ENCODE data around the gene PCDHA10. TPM values are rescaled to one million over a fixed set of nuclear protein-coding genes. Genes with fewer than 3 reads are reported as not detected.
A peak's percentile ranks its signal among the peaks of the same experiment; 100 is the strongest.

Gene PCDHA10
- total RNA-seq, 1 donor from 2014 or later: 11.7 TPM

GRCh38 chr5:140881889-140882590 is 26.3 kb downstream of the PCDHA10 start, which contains the start of gene PCDHA13:
Gene PCDHA13 (plus strand): TSS chr5:140882124. CDS start chr5:140882269, 145 bp downstream.
- Mint-ChIP-seq H3K27me3 (ENCODE audit: insufficient read depth, low read depth) (no peaks in the 10 kb centered on the region), H3K9me3 (peaks cover 38% of the 10 kb centered on the region), H3K36me3 (peaks cover 38% of the 10 kb centered on the region), H3K4me3 (no peak within 1 kb of the TSS), H3K4me1 (no peaks in the 10 kb centered on the region), H3K27ac (no peak within 1 kb of the TSS)
- Histone ChIP-seq H4K20me1 (ENCODE audit: low read depth) (no peaks in the 10 kb centered on the region), H3K79me2 (ENCODE audit: low read depth) (no peaks in the 10 kb centered on the region), H3K4me1 (no peaks in the 10 kb centered on the region), H3F3A (ENCODE audit: low read depth) (no peaks in the 10 kb centered on the region), H2AFZ (replicated peaks) (no peak within 1 kb of the TSS), H3K4me3 (peak within 1 kb of the TSS; percentile 44), H3K9me3 (ENCODE audit: low read depth) (no peaks in the 10 kb centered on the region), H3K36me3 (no peaks in the 10 kb centered on the region), H3K27ac (no peak within 1 kb of the TSS), H3K27me3 (no peaks in the 10 kb centered on the region), H3K9ac (no peak within 1 kb of the TSS), H3K4me2 (peak within 1 kb of the TSS; percentile 75)
- TF ChIP-seq, protein P1, sequence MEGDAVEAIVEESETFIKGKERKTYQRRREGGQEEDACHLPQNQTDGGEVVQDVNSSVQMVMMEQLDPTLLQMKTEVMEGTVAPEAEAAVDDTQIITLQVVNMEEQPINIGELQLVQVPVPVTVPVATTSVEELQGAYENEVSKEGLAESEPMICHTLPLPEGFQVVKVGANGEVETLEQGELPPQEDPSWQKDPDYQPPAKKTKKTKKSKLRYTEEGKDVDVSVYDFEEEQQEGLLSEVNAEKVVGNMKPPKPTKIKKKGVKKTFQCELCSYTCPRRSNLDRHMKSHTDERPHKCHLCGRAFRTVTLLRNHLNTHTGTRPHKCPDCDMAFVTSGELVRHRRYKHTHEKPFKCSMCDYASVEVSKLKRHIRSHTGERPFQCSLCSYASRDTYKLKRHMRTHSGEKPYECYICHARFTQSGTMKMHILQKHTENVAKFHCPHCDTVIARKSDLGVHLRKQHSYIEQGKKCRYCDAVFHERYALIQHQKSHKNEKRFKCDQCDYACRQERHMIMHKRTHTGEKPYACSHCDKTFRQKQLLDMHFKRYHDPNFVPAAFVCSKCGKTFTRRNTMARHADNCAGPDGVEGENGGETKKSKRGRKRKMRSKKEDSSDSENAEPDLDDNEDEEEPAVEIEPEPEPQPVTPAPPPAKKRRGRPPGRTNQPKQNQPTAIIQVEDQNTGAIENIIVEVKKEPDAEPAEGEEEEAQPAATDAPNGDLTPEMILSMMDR (IDR thresholded peaks at IDR 0.05): peak; percentile 54
- no peak for TF ChIP-seq EZH2 (IDR thresholded peaks at IDR 0.05)
- DNase-seq (ENCODE audit: low spot score): peak; percentile 57

GRCh38 chr5:140882591-140882899 is 26.8 kb downstream of the PCDHA10 start:
- H3K79me2 ChIP-seq (ENCODE audit: low read depth): no peaks in the 10 kb centered on the region
- no peak overlapping the region for H3K27ac Mint-ChIP-seq
- H4K20me1 ChIP-seq (ENCODE audit: low read depth): no peaks in the 10 kb centered on the region
- peak; percentile 52 for DNase-seq (ENCODE audit: low spot score)
- peak overlapping the region; percentile 75 for H3K4me2 ChIP-seq
- no peak for TF ChIP-seq EZH2 (IDR thresholded peaks at IDR 0.05)
- TF ChIP-seq EZH2phosphoT487 (IDR thresholded peaks at IDR 0.05): no peak
- TF ChIP-seq, protein P1 (IDR thresholded peaks at IDR 0.05): peak; percentile 54
- H3K9me3 Mint-ChIP-seq: peaks cover 42% of the 10 kb centered on the region
- no peak overlapping the region for H3K27ac ChIP-seq
- H3K27me3 ChIP-seq: no peaks in the 10 kb centered on the region
- no peaks in the 10 kb centered on the region for H3K4me1 ChIP-seq
- H3K4me1 Mint-ChIP-seq: no peaks in the 10 kb centered on the region
- no peak overlapping the region for H3K9ac ChIP-seq
- H3K9me3 ChIP-seq (ENCODE audit: low read depth): no peaks in the 10 kb centered on the region
- peak overlapping the region; percentile 44 for H3K4me3 ChIP-seq
- no peak overlapping the region for H2AFZ ChIP-seq (replicated peaks)
- H3K4me3 Mint-ChIP-seq: no peak overlapping the region
- no peaks in the 10 kb centered on the region for H3F3A ChIP-seq (ENCODE audit: low read depth)
- H3K36me3 Mint-ChIP-seq: peaks cover 42% of the 10 kb centered on the region
- H3K27me3 Mint-ChIP-seq (ENCODE audit: insufficient read depth, low read depth): no peaks in the 10 kb centered on the region
- H3K36me3 ChIP-seq: no peaks in the 10 kb centered on the region

DNA sequence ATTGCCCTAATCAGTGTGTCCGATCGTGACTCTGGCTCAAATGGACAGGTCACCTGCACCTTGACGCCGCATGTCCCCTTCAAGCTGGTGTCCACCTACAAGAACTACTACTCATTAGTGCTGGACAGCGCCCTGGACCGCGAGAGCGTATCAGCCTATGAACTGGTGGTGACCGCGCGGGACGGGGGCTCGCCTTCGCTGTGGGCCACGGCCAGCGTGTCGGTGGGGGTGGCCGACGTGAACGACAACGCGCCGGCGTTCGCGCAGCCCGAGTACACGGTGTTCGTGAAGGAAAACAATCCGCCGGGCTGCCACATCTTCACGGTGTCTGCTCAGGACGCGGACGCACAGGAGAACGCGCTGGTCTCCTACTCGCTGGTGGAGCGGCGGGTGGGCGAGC is 27.7 kb downstream of the PCDHA10 start:
- no peak overlapping the region for H3K27ac ChIP-seq
- peaks cover 39% of the 10 kb centered on the region for H3K9me3 Mint-ChIP-seq
- peaks cover 38% of the 10 kb centered on the region for H3K36me3 Mint-ChIP-seq
- H3K4me2 ChIP-seq: no peak overlapping the region
- no peaks in the 10 kb centered on the region for H3K27me3 Mint-ChIP-seq (ENCODE audit: insufficient read depth, low read depth)
- H3F3A ChIP-seq (ENCODE audit: low read depth): no peaks in the 10 kb centered on the region
- TF ChIP-seq, protein P1 (IDR thresholded peaks at IDR 0.05): no peak
- TF ChIP-seq EZH2 (IDR thresholded peaks at IDR 0.05) (no peak), EZH2phosphoT487 (IDR thresholded peaks at IDR 0.05) (no peak)
- no peak overlapping the region for H3K9ac ChIP-seq
- no peak for DNase-seq (ENCODE audit: low spot score)
- H3K79me2 ChIP-seq (ENCODE audit: low read depth): no peaks in the 10 kb centered on the region
- H3K36me3 ChIP-seq: no peaks in the 10 kb centered on the region
- no peaks in the 10 kb centered on the region for H3K4me1 ChIP-seq
- H3K27me3 ChIP-seq: no peaks in the 10 kb centered on the region
- H3K4me3 Mint-ChIP-seq: no peak overlapping the region
- no peaks in the 10 kb centered on the region for H4K20me1 ChIP-seq (ENCODE audit: low read depth)
- H2AFZ ChIP-seq (replicated peaks): no peak overlapping the region
- H3K4me3 ChIP-seq: no peak overlapping the region
- H3K4me1 Mint-ChIP-seq: no peaks in the 10 kb centered on the region
- no peaks in the 10 kb centered on the region for H3K9me3 ChIP-seq (ENCODE audit: low read depth)
- no peak overlapping the region for H3K27ac Mint-ChIP-seq
